Measurements from ENCODE around the gene HAGH.

GRCh38 chr16:1766231-1766630 is 60.4 kb downstream of the HAGH start:
- no peak for TF ChIP-seq CTCF (IDR thresholded peaks at IDR 0.05; ENCODE audit: low read depth, low read length)
- TF ChIP-seq MYC (IDR thresholded peaks at IDR 0.05; ENCODE audit: low read depth, low read length) = no peak
- no peak for TF ChIP-seq POLR2A (IDR thresholded peaks at IDR 0.05; ENCODE audit: extremely low read depth, insufficient read length)
